SKM-1 (cell line): ENCODE measurements around the gene SPTBN5.

Source experiments
- DNase-seq: peaks from one replicate; lab custom pipeline; 2025; ENCODE audit not compliant: unreplicated experiment; lab: John Stamatoyannopoulos, UW

SPTBN5 gene

DNA sequence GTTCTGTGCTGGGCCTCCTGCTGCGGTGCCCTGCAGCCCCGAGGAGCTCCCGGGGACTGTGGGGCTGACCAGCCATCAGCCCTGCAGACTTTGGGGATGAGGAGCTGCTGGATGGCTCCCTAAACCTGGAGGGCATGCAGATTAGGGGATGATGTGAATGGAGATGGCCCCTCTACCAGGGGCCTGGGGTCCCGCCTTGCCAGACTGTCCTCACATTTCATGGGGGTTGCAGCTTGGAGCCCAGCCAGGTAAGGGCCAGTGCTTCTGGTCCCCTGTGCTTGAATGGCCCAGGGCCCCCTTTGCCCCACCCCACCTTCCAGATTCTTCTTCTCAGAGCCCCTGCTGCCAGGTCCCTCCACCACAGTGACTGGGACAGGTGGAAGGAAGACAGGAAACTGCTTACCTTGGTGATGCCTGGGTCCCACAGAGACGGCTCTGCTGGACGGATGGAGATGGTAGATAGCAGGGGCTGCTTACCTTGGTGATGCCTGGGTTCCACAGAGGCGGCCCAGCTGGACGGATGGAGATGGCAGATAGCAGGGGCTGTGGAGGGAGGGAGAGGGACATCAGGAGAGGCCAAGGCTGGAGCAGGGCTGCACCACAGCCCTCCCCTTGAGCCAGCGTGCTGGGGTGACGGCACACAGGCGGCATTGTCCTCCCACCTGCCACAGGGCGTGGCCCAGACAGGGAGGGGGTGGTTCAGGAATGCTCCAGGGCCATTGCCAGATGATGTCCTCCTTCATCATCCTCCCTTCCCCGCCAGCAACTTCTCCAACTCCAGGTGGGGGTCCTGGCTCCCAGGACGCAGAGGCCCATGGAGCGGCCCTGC lies at the start of gene SPTBN5:
SPTBN5 (minus strand) TSS at position 632 of the 829 bp plus-strand sequence; CDS start at position 76, 556 bp downstream.
- no peak for DNase-seq

DNA sequence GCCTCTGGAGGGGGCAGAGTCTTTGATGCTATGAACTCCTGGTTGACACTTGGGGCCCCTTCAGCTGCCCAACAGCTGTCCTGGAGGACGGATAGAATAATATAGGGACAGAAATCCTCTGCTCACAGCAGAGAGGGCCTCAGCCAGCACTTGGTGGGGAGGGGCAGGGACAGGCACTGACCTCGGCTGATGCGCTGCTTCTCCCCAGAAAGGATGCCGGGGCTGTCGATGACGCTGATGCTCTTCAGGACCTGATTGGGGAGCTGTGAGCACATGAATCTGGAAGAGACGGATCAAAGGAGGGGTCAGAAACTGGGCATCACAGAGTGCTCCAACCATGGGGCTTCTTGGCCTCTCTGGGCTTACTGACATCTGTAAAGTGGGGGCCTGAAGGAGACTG lies 49.0 kb upstream of the SPTBN5 start:
- DNase-seq, result no peak

DNA sequence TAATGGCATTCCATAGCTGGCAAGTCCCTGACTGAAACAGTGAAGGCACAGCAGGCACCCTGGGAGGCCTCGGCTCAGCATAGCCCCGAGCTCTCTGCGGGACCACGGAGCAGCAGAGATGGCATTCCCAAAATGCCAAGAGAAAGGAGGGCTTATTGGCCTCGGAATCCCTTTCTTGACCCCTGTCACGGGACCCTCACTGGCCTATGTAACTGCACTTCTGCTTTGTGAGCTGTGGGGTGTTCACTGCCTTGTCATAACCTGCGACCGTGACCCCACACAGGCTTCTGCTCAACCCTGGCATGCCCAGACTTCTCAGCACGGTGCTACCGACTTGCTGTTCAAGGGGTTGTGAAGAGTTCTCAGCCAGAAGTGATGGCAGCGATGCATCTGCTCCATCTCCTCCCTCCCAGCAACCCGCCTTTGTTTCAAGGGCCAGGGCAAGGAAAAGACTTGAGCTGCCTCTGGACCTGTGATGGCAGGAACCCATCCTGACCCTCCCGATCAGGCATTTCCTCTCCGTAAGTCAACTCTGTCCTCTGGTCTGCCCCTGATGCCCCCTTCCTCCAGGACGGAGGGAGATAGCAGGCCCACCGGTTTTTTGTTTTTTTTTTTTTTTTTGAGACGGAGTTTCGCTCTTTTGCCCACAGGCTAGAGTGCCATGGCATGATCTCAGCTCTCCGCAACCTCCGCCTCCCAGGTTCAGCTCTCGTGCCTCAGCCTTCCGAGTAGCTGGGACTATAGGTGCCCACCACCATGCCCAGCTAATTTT lies 48.0 kb upstream of the SPTBN5 start:
- no peak for DNase-seq

- no peak for DNase-seq
These were observed 46.6 kb upstream of the SPTBN5 start for GRCh38 chr15:41940441-41940857.

DNA sequence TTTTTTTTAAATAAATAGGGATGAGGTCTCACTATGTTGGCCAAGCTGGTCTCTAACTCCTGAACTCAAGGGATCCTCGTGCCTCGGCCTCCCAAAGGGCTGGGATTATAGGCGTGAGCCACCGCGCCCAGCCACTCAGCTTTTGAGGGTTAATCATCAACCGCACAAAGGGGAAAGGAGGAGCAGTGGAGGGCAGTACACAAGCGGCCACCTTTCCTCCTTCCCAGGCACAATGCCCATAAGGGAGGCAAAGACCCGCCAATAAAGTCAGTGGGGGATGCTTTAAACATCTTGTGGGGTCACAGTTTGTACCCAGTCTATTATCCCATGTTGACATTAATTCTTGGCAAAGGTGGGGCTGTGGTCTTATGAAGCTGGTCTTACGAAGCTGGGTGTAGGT lies 46.1 kb upstream of the SPTBN5 start:
- DNase-seq, result no peak

DNA sequence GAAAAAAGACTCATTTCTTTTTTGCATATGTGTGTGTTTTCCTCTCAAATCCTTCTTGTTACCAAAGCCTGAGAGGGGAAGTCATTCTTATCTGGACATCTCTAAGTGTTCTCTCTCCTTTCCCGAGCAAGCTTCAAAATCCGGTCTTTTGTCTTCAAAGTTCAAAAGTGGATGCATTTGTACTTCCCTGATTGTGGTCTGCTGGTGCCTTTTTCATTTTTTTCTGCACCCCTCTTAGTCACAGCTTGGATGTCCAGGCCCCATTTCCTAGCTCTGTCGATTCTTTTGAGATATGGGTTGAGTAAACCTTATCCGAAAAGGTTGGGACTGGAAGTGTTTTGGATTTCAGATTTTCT lies 43.7 kb upstream of the SPTBN5 start:
- no peak for DNase-seq

- no peak for DNase-seq
These were observed 43.1 kb upstream of the SPTBN5 start for GRCh38 chr15:41936649-41937567.

DNA sequence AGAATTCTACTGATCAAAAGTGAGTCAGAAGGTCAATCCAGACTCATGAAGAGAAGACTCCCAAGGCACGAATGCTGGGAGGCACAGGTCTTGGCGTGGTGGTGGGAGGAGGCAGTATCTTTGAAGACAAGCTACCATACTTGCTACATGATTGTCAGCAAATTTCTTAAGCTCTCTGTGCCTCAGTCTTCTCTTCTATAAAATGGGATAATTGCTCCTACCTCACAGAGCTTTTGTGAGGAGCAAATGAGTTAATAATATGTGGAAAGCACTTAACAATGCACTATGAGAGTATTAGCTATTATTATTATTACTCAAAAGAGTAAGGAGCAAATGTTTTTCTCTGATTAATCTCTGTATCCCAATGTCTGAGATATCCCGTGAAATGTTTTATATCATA lies 42.3 kb upstream of the SPTBN5 start:
- DNase-seq, result no peak

GRCh38 chr15:41935566-41936020 lies 41.7 kb upstream of the SPTBN5 start:
- no peak for DNase-seq

GRCh38 chr15:41934843-41935242 lies 41.0 kb upstream of the SPTBN5 start:
- DNase-seq, result no peak

- DNase-seq, result no peak
These were observed 39.9 kb upstream of the SPTBN5 start for GRCh38 chr15:41933771-41934170.

- DNase-seq, result no peak
These were observed 39.5 kb upstream of the SPTBN5 start for GRCh38 chr15:41933326-41933725.

GRCh38 chr15:41932511-41933289 lies 38.8 kb upstream of the SPTBN5 start:
- no peak for DNase-seq

DNA sequence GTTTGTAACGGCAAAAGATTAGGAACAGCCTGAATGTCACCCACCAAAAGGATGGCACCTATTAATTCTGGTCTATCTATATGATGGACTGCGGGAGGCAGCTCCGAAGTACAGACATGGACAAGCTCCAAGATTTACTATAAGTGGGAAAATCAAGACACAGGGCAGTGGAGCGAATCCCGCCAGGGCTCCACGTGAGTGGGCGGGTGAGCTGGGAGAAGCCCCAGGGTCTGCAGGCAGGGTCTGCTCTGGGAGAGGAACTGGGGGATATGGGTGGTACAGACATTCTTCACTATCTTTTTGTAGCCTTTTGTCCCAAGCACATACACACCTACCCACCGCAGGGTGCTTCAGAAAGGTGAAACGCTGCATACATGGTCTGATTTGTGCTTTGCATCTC lies 38.2 kb upstream of the SPTBN5 start:
- DNase-seq, result no peak

- no peak for DNase-seq
These were observed 37.0 kb upstream of the SPTBN5 start for GRCh38 chr15:41930867-41931222.

GRCh38 chr15:41930221-41930866 lies 36.5 kb upstream of the SPTBN5 start:
- peak; percentile 25 for DNase-seq

- DNase-seq, result no peak
These were observed 35.1 kb upstream of the SPTBN5 start for GRCh38 chr15:41928637-41929620.

GRCh38 chr15:41928100-41928499 lies 34.2 kb upstream of the SPTBN5 start:
- DNase-seq, result no peak

DNA sequence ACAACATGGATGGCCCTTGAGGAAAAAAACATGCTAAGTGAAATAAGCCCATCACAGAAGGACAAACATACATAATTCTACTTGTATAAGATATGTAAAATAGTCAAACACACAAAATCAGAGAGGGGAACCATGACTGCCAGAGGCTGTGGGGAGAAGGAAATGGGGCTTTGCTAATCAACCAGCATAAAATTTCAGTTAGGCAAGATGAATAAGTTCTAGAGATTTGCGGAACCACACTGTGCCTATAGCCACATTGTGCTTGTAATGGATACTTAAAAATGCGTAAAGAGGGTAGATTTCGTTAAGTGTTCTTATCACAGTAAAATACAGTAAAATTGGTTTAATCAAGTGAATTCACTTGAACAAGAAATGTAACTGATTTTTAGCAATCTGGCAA lies 33.7 kb upstream of the SPTBN5 start:
- DNase-seq, result no peak
